Gastrocnemius medialis (tissue), 4 donors: ENCODE results near the gene GAS7.

Experiments used
- CTCF ChIP-seq, 5 experiments: fragments of 450-650 bp in 3 of 5; fragments of 200-600 bp in 2 of 5; sonication (generic) in 2 of 5; IDR thresholded peaks in 4 of 5; conservative IDR thresholded peaks in 1 of 5; 1 replicate in 4 of 5; 2 replicates in 1 of 5; pipeline ENCODE4 v1.5.1; 2016 to 2019; ENCODE audit warnings: antibody characterized with exemption in 5 of 5, mild to moderate bottlenecking in 3 of 5, moderate library complexity in 3 of 5
- POLR2A ChIP-seq, 2 donors: fragments of 450-650 bp; IDR thresholded peaks; one replicate each; pipeline ENCODE4 v1.6.1; 2017; ENCODE audit warnings: antibody characterized with exemption in 2 of 2, mild to moderate bottlenecking in 2 of 2, moderate library complexity in 2 of 2

GRCh38 chr17:10149573-10150399 lies 48.6 kb downstream of the GAS7 start:
- TF ChIP-seq CTCF (IDR thresholded peaks at IDR 0.05 in 4 of 5, conservative IDR thresholded peaks at IDR 0.05 in 1 of 5) (no peak), POLR2A (IDR thresholded peaks at IDR 0.05) (no peak)
